Inflammatory macrophage treated with lipopolysaccharide for 1 hour (primary cell): ENCODE data around the gene TMCO6.
"Not testable (repeated sequence)": the region's sequence is repeated elsewhere in the genome, so short reads cannot be mapped to it uniquely, and the experiment has no call there.

Experiments
- DNase-seq, 2 donors: peaks; one replicate each; pipeline ENCODE4 v3.0.0-alpha.2; 2020 to 2022

Gene TMCO6

DNA sequence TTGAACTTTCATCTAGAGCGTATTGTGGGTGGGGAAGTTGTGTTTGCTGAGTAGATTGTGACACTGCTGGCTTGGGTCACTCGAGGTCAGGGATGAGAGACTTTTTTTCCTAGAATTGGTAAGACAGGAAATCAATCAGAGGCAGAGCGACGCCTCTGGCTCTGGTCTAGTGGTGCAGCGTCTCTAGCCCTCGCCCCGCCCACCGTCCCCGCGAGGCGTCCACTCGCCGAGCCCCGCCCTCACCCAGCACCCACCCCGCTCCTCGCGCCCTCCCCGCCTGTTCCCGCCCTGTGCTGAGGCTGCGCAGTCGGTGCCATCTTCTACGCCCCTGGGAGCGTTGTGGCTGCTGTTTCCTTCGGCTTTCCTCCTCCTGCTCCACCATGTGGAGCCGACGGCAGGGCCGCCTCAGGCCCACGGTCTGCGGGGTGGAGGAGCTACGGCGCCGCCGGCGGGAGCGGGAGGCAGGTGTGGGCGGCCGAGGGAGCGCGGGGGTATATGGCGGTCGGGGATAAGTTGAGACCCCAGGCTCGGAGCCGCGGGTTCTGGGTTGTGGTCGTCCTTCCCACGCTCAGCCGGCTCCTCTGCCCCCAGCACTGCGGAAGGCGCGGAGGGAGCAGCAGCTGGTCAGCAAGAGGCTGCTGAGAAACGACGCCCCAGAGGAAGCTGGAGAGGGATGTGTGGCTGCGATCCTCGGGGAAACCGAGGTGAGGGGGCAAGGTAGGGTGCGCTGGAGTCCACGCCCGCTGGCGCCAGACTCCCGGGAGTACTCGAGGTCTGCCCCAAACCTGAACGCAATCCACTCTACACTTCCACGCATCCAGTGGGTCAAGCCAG lies at the start of gene TMCO6:
Gene TMCO6 (plus strand): TSS at position 304 of the 834 bp plus-strand sequence. CDS start 77 bp downstream, at position 381.
- peak; percentile 97 to 99 for DNase-seq

DNA sequence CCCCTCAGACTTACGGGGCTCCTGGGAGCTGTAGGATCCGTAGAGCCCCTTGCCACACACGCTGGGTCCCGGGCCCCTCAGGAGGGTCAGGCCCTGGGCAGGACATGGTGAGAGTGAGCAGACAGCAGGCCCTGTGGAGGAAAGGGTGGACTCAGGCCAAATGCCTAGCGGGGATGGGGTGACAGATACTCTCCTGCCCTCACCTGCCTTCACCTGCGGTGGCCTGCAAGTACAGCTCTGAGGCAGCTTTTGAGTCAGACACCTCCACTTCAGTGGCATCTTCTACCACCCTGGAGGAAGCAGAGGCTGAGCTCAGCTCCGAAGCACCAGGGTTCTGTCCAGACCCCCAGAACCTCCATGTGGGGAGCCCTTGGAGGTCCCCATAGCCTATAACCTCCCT lies 48.4 kb upstream of the TMCO6 start:
- DNase-seq = no peak

DNA sequence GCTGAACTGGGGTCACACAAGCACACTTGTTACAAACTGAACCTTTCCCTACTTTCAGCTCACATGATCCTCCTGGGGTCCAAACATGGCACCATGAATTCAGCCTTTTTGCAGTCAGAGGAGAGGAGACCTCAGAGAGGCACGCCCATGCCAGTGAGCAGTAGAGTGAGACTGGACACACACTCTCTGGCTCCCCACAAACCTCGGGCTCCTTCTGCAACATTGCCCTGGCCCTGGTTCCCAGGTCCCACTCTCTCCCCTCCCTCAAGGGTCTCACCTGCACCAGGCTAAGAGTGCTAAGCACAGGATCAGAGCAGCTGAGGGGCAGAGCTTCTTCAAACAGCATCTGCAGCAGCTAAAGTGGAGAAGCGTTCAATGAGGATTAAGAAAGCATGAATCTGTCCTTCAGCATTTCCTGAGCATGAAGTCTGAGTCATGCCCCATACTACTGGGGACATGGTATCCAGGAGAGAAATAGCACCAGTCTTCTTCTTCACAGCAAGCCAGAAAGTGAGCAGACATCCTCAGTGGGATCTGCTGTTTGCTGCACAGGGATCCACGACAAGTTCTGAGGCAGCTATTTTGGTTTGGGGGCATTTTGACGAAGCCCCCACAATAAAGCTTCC lies 47.4 kb upstream of the TMCO6 start:
- peak; percentile 44 to 61 for DNase-seq

DNA sequence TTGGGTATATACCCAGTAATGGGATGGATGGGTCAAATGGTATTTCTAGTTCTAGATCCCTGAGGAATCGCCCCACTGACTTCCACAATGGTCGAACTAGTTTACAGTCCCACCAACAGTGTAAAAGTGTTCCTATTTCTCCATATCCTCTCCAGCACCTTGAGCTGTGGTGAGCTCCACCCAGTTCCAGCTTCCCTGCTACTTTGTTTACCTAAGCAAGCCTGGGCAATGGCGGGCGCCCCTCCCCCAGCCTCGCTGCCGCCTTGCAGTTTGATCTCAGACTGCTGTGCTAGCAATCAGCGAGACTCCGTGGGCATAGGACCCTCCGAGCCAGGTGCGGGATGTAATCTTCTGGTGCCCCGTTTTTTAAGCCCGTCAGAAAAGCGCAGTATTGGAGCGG lies 46.2 kb upstream of the TMCO6 start:
- DNase-seq = not testable (repeated sequence)

DNA sequence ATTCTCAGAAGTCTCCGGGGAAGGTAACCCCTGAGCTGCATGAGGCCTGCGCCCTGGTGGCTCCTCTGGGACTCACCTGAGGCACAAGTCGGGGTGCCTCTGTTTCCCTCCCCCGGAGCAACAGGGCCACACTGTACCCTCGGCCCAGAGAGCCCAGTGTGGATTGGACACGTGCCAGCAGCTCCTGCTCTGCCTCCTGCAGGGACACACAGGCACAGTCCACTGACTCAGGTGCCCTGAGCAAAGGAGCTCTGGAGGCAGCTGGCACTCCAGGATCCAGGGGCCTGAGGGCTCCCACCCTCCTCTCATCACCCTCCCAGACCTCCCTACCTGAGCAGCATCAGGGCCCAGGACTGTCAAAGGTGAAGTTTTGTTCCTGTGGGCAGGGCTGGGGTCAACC lies 45.1 kb upstream of the TMCO6 start:
- no peak for DNase-seq

DNA sequence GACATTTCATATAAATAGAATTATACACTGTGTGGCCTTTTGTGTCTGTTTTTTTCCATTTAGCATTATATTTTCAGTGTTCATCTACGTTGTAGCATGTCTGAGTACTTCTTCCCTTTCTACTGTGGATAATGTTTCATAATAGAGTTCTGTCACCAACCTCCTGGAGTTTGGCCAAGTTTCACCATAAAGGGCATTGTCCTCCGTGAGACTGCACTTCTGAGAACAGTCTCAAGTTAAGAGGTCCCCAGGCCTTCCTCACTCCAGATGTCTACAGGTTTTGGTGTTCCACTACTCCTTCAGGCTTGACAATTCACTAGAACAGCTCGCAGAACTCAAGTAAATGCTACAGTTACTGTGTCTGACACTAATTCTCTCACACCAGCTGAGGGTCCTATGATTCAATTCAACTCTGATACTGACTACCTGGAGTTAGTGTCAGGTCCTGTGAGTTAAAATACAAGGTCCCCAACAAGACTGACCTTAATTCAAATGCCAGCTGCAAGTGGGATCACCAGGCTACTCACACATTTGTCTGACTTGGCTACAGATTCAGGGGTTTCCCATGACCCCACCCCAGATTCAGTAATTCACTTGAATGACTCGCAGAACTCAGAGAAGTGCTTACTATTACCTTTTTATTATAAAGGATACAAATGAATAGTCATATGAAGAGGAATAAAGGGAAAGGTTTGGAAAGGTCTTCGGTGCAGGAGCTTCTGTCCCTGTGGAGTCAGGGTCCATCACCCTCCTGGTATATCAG lies 43.5 kb upstream of the TMCO6 start:
- peak; percentile 90 to 96 for DNase-seq

DNA sequence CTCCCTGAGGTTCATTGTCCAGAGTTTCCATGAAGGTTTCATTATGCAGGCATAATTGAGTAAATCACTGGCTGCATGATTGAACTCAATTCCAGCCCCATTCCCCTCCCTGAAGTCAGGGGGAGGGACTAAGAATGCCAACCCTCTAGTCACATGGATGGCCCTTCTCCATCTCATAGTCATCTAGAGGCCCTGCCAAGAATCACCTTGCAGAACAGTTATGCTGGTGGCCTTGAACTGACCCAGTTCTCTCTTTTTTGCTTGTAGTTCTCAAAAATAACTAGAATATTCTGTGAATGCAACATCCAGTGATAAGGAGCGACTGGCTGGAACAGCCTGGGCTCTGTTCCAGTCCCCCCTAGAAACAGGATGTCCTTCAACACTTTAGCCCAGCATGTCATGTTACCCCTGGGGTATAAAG lies 42.9 kb upstream of the TMCO6 start:
- DNase-seq = peak in 1 of 2 donors; percentile 18

DNA sequence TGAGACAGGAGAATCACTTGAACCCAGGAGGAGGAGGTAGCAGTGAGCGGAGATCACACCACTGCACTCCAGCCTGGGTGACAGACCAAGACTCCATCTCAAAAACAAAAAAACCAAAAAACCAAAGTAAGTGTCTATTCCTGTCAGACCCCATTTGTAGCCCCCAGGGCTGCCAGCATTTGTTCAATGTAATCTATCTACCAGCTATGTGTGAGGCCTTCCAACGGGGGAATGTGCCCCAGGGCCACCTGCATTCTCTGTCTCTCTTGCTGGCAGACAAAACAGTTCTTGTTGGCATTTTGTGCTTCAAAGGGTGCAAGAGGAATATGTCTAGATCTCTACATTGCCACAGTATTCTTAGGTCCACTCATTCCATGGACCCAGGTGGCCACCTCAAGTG lies 40.4 kb upstream of the TMCO6 start:
- DNase-seq = no peak

DNA sequence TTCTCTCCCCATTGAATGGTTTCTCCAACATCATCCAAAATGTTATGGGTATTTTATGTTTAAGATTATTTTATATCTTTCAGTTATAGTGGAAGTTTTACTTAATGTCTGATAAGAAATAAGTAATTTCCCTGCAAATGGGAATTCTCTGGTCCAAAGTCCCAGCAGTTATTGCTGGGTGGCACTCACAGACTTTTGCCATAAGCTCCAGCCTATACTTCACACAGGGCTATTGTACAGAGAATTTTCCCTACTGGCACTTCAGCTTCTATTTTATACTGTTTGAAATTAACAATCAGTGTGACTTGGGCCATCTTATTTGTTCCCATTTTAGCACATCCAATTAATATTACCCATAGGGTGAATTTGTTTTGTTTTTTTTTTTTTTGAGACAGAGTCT lies 39.2 kb upstream of the TMCO6 start:
- no peak for DNase-seq

DNA sequence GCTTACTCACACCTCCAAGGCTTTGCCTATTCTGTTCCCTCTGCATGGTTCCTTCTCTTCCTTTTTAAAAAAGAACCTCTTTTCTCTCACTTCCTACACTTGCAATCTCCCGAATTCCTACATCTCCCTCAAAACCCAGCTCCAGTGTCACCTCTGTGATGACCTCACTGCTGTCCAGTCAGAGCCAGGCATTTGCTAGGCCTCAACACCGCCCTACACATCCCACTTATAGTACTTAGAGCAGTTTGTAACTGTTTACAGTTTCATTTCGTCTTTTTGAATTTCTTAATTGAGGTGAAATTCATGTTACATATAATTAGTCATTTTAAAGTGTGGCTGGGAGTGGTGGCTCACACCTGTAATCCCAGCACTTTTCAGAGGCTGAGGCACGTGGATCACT lies 37.1 kb upstream of the TMCO6 start:
- DNase-seq = peak; percentile 59 to 84

DNA sequence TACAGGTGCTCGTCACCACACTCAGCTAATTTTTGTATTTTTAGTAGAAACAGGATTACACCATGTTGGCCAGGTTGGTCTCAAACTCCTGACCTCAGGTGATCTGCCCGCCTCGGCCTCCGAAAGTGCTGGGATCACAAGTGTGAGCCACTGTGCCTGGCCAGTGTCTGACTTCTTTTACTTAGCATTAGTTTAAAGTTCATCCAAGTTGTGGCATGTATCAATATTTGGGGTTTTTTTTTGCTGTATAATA lies 35.9 kb upstream of the TMCO6 start:
- DNase-seq = not testable (repeated sequence)

DNA sequence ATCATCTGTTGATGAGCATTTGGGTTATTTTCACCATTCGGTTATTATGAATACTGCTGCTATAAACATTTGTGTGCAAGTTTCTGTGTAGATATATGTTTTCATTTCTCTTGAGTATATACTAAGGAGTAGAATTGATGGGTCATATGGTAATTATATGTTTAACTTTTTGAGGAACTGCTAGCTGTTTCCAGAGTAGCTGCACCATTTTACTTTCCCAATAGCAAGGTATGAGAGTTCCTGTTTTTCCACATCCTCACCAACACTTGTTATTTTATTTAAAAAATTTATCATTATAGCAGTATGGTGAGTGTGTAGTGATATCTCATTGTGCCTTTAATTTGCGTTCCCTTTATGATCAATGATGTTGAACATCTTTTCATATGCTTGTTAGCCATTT lies 35.5 kb upstream of the TMCO6 start:
- DNase-seq = no peak

DNA sequence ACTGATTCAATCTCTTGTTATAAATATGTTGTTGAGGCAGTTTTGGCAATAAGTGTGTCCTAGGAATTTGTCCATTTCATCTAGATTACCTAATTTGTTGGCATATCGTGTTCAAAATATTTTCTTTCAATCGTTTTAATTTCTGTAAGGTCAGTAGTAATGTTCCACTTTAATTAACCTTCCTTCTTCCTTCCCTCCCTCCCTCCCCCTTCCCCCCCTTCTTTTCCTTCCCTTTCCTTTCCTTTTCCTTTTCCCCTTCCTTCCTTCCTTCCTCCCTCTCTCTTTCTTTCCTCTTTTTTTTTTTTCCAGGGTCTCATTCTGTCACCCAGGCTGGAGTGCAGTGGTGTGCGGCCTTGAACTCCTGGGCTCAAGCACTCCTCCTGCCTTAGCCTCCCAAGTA lies 33.4 kb upstream of the TMCO6 start:
- no peak for DNase-seq

DNA sequence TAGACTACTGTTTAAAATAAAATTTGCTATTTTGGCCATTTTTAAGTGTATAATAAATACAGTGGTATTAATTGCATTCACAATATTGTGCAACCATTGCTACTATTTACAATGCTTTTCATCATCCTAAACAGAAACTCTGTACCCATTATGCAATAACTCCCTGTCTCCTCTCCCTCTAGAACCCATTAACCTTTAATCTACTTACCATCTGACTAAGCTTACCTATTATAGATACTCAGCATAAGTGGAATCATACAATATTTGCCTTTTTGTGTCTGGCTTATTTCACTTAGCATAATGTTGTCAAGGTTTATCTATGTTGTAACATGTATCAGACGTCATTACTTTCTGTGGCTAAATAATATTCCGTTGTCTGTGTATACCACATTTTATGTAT lies 32.2 kb upstream of the TMCO6 start:
- peak; percentile 53 to 66 for DNase-seq

DNA sequence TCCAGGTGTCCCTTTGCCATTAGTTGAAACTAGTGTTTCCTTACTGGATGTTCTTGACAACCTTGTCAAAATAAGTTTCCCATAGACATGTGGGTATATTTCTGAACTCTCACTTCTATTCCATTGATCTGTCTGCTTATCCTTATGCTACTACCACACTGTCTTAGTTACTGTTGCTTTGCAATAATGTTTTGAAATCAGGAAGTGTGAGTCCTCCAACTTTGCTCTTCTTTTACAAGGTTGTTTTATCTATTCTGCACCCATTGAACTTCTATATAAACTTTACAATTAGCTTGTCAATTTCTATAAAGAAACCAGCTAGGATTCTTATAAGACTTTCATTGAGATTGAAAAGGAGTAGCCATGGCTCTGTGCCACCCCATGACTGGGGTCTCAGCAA lies 30.5 kb upstream of the TMCO6 start:
- DNase-seq = peak in 1 of 2 donors; percentile 34

DNA sequence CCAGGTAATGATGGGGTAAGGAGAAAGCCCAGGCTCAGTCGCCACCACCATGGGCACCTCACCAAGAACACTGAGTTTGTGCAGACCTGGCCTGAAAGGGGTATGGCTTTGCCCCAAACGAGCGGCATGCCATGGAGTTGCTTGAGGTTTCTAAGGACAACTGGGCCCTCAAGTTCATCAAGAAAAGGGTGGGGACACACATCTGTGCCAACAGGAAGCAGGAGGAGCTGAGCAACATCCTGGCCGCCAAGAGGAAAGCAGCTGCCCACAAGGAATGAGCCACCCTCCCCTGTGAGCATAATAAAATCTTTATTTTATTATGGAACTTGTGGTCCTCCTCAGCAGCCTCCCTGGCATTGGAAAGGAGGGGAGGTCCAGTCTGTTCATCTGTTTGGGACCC lies 30.1 kb upstream of the TMCO6 start:
- DNase-seq = peak; percentile 67 to 74

DNA sequence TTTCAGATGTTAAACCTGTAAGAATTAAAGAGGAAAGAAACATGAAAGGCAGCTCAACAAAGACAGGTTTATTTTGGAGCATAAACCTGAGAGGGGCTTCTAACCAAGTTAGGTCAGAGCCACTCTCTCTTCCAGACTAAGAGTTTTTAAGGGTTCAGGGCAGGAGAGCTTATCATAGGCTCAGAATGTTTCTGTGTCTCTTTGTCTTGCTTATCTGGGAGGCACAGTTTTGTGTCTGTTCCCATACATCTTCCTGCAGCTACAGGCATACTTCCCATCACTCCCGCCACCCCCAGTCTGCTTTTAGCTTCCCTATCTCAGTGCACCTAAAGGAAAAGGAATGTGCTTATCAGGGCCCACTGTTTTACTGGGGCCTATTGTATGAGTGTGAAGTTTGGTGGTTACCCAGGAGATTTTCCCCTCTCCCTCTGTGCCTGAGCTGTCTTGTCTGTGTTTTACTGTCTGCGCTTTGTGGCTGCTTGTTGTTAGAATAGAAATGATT lies 28.2 kb upstream of the TMCO6 start:
- DNase-seq = no peak

DNA sequence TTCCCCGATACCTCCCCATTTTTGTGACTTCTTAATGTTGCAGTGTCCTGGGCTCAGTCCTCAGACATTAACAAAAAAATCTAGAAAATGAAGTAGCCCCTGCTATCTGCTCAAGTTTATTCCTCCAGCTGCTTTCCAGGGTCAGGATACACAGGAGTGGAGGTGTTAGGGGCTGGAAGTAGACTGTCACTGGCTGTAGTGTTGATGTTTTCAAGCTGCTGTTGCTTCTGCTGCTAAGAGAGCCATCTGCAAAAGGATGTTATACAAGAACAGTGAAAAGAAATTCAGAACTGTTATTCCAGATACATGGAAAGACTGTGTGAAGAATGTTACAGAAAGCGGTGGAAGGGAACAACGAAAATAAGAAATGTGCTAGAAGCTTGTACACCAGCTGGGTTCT lies 16.9 kb upstream of the TMCO6 start:
- no peak for DNase-seq

DNA sequence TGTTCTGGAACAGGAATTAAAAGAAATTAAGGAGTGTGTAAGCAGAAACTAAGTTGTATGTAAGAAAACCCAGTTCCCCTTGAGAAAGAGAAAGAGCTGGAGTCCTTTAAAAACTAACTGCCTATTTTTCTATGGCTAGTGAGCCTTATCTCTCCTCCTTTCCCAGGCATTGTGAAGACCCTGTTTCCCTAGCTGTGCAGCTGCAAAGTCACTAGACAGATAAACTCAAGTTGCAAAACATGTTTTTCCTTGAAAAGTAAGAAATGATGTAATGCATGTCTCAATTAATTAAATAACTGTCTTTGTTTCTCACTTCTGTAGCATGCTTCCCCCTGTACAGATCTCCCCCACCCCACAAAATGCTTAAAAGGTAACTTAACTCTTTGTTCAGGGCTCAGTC lies 16.2 kb upstream of the TMCO6 start:
- DNase-seq = not testable (repeated sequence)

DNA sequence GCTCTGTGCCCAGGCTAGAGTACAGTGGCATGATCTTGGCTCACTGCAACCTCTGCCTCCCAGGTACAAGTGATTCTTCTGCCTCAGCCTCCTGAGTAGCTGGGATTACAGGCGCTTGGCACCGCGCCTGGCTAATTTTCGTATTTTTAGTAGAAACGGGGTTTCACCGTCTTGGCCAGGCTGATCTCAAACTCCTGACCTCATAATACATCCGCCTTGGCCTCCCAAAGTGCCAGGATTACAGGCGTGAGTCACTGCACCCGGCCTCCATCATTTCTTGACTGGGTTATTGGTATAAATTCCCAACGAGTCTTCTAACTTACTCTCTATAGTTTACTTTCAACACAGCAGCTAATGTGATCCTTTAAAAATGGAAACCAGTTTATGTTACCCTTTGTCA lies 14.4 kb upstream of the TMCO6 start:
- not testable (repeated sequence) for DNase-seq

DNA sequence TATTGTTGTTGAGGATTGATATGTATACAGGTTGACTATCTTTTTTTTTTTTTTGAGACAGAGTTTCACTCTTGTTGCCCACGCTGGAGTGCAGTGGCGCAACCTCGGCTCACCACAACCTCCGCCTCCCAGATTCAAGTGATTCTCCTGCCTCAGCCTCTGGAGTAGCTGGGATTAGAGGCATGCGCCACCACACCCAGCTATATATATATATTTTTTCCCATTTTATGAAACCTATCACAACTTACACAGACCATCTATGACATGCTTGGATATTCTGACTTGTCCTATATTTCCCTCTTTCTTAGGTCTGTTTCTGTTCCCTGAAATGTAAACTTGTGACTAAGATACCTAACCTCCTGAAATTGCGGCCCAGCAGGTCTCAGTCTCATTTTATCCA lies 11.3 kb upstream of the TMCO6 start:
- DNase-seq = no peak

DNA sequence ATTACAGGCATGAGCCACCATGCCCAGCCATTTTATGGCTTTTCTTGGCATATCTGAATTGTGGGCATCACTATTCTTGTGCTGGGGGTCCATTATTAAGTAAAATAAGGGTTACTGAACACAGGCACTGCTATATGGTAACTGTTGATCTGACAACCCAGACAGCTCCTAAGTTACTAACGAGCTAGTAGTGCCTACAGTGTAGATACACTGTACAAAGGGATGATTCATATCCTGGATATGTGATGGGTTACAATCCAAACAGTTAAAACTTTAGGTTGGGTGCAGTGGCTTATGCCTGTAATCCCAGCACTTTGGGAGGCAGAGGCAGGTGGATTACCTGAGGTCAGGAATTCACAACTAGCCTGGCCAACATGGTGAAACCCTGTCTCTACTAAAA lies 10.5 kb upstream of the TMCO6 start:
- DNase-seq = no peak

DNA sequence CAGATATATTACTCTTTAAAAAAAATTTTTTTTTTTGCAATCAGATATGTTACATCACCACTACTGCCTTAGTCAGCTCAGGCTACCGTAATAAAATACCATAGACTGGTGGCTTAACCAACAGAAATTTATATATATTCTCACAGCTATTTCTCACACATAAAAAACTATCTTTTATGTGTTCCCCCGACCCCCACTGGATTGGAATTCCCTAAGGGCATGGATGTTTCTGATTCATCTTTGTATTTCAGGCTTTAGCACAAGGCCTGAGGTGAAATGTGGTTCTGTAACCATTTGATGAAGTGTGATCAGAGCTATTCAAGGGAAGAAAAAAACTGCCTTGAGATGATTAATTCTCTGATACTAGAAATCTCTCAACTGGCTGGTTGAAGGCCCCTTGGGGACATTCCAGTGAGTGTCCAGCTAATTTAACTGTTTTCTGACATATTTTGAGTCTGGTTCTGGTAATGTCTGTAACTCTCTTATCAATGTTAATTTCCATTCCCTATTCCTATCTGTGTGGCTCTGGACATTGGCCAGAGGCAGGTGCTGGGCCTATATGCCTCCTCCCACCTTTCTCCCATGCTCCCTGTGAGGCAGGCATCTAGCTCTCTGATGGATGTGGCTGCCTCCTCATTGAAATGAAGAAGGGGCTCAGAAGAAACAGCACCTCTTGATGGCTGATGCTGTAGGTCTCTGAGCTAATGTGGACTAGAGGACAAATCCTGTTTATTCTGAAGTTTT lies 8.8 kb upstream of the TMCO6 start:
- peak; percentile 68 to 72 for DNase-seq
